ENCODE data around the gene PRR33. TPM values are rescaled to one million over a fixed set of nuclear protein-coding genes. Genes with fewer than 3 reads are reported as not detected.

PRR33 gene
- total and polyA plus RNA-seq, 9 of the 15 experiments (the other 6 are each of a cell fraction or from before 2014, with no cell fraction given) = not detected

DNA sequence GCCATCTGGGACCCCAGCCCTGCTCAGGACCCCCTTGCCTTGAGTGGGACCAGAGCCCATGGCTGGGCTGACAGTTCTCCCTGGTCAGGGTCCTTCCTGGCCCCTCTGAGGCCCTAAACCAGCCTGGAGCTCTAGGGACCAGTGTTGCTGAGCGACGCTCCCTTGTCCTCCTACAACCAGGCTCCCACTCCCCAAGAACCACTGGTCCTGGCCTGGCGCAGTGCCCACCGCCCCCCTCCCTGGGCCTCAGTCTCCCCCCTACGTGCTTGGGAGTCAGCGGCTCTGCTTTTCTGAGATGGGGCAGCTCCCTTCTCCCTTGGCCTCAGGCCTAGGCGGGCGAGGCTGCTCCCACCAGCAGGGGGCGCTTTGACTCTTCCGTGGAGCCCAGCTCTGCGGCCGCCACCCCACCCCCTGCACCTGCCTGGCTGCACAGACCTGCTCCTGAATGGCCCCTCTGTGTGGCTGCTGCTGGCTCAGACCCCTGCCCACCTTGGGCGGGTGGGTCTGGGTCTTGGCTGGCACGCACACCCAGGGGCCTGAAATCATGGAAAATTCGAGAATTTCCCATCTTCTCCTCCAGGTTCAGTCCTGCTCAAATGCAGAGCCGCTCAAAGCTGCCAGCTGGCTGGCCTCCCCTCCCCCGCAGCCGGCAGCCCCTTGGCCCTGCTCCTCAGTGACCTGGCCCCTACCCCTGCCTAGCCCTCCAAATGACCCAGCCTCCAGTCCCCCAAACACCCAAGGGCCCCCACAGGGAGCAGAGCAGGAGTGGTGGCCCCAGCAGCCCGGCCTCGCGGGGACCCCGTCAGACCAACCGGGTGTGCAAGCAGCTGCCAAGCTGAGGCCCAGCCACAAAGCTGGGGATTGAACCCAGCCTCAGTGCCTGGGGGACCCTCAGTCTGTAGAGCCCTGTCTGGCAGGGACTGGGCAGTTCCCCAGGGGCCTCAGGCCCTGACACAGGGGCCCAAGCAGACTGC lies 9.1 kb downstream of the PRR33 start (continued):
- peak; percentile 81 to 93 (median 93) for TF ChIP-seq CTCF (IDR thresholded peaks at IDR 0.05 in 2 of 3, conservative IDR thresholded peaks at IDR 0.05 in 1 of 3; ENCODE audit: insufficient read depth in 2 of 3, low read depth in 1 of 3, low read length in 3 of 3)
- TF ChIP-seq, protein P1, sequence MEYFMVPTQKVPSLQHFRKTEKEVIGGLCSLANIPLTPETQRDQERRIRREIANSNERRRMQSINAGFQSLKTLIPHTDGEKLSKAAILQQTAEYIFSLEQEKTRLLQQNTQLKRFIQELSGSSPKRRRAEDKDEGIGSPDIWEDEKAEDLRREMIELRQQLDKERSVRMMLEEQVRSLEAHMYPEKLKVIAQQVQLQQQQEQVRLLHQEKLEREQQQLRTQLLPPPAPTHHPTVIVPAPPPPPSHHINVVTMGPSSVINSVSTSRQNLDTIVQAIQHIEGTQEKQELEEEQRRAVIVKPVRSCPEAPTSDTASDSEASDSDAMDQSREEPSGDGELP (CRISPR knock-in tag; IDR thresholded peaks at IDR 0.05; ENCODE audit: borderline replicate concordance) = peak; percentile 52; the same call in 1 of the 2 replicates
- 0 out of 2 replicates have a peak, but pooled peaks have one; percentile 56 for TF ChIP-seq ARID2 (IDR thresholded peaks at IDR 0.05)
- no peak for TF ChIP-seq ZNF280B (CRISPR knock-in tag; IDR thresholded peaks at IDR 0.05)
- no peak for TF ChIP-seq MEF2A (IDR thresholded peaks at IDR 0.05; ENCODE audit: control insufficient read depth, low read depth, low read length)
- TF ChIP-seq, protein P2, sequence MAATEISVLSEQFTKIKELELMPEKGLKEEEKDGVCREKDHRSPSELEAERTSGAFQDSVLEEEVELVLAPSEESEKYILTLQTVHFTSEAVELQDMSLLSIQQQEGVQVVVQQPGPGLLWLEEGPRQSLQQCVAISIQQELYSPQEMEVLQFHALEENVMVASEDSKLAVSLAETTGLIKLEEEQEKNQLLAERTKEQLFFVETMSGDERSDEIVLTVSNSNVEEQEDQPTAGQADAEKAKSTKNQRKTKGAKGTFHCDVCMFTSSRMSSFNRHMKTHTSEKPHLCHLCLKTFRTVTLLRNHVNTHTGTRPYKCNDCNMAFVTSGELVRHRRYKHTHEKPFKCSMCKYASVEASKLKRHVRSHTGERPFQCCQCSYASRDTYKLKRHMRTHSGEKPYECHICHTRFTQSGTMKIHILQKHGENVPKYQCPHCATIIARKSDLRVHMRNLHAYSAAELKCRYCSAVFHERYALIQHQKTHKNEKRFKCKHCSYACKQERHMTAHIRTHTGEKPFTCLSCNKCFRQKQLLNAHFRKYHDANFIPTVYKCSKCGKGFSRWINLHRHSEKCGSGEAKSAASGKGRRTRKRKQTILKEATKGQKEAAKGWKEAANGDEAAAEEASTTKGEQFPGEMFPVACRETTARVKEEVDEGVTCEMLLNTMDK (IDR thresholded peaks at IDR 0.05; ENCODE audit: borderline replicate concordance, insufficient read depth, low read depth, low read length, poor library complexity, severe bottlenecking) = peak; percentile 45
- peak; percentile 88 for TF ChIP-seq REST (IDR thresholded peaks at IDR 0.05; ENCODE audit: borderline replicate concordance)
- TF ChIP-seq REST (CRISPR knock-in tag; IDR thresholded peaks at IDR 0.05; ENCODE audit: low read depth) = no peak

All from K562 (cell line).